ENCODE data around the gene KIZ. TPM values are rescaled to one million over a fixed set of nuclear protein-coding genes. Genes with fewer than 3 reads are reported as not detected.

KIZ gene
- total RNA-seq, 1 donor from 2014 or later: 25.0 TPM

- no peaks in the 10 kb centered on the region for H3K9me3 ChIP-seq
- intact Hi-C loops (cut with DNase I): no loop called here
- H3K4me1 ChIP-seq: peaks cover 51% of the 10 kb centered on the region
- TF ChIP-seq CTCF (IDR thresholded peaks at IDR 0.05): no peak
- no peak for TF ChIP-seq POLR2AphosphoS5 (IDR thresholded peaks at IDR 0.05; ENCODE audit: insufficient read depth in 1 of 2, low read depth in 1 of 2)
- TF ChIP-seq POLR2A (IDR thresholded peaks at IDR 0.05): no peak
- H3K4me3 ChIP-seq: no peak overlapping the region
- DNase-seq (ENCODE audit: extremely low spot score in 2 of 2): no peak
- no peaks in the 10 kb centered on the region for H3K36me3 ChIP-seq
- peak overlapping the region; percentile 87 for H3K27ac ChIP-seq
- H3K27me3 ChIP-seq: no peaks in the 10 kb centered on the region
Measured at GRCh38 chr20:21184819-21185218, 58.9 kb downstream of the KIZ start.

DNA sequence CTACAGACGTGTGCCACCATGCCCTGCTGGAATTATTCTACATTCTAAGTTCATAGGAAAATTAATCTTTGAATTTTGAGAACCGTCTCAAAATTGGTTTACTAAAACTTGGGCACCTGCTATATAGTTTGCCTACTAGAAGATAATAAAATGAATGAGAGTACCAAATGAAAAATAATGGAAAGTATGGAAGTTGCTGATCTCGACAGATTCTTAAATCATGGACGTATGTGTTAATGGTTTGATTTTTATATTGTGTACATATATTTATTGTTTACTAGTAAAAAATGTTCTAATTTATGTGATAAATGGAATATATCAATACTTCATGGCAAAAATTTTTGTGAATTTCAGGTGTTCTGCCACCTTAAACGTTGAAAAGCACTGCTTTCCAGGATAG, 60.0 kb downstream of the KIZ start:
- Histone ChIP-seq H3K27me3 (no peaks in the 10 kb centered on the region), H3K4me1 (peaks cover 44% of the 10 kb centered on the region), H3K27ac (peak overlapping the region; percentile 87), H3K4me3 (no peak overlapping the region), H3K36me3 (no peaks in the 10 kb centered on the region), H3K9me3 (no peaks in the 10 kb centered on the region)
- no peak for TF ChIP-seq POLR2A (IDR thresholded peaks at IDR 0.05)
- TF ChIP-seq POLR2AphosphoS5 (IDR thresholded peaks at IDR 0.05; ENCODE audit: insufficient read depth in 1 of 2, low read depth in 1 of 2): no peak
- TF ChIP-seq CTCF (IDR thresholded peaks at IDR 0.05): no peak
- DNase-seq (ENCODE audit: extremely low spot score in 2 of 2): no peak
- intact Hi-C loops (cut with DNase I): no loop called here

DNA sequence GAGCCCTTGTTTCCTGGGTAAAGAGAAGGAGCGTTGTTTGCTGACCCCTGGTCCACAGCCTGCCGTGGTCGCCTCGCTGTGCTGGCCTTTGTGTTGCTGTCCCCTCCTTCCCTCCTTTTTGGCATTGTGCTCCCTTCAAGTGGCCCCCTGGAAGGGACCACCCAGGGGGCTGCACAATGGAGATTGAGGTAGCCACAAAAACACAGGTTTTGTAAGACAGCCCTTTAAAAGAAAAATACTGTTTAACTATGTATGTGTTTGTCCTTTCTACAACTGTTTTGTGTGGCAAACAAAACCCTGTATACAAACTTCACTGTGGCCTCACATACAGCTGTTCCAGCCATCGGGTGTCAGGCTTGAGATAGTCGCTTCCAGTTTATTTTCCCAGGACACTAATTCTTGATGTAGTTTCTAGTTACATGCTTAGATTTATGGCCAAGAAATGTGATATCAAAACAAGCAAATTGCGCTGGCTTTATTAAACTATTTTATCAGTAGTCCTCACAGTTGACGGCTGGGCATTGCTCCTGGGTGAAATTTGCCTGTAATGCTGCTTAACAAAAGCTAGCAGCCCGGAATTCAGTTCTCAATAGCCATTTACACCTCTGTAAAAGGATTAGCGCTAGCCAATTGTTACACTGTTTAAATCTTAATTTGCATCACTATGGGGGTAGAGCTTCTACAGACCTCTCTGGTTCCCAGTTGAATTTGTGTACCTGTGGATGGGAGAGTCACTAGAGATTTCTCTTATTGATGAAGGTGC, 64.1 kb downstream of the KIZ start:
- H3K27ac ChIP-seq: peak overlapping the region; percentile 33
- TF ChIP-seq CTCF (IDR thresholded peaks at IDR 0.05): no peak
- no peak for TF ChIP-seq POLR2A (IDR thresholded peaks at IDR 0.05)
- TF ChIP-seq POLR2AphosphoS5 (IDR thresholded peaks at IDR 0.05; ENCODE audit: insufficient read depth in 1 of 2, low read depth in 1 of 2): no peak
- no peaks in the 10 kb centered on the region for H3K36me3 ChIP-seq
- H3K4me1 ChIP-seq: peaks cover 19% of the 10 kb centered on the region
- no peak for DNase-seq (ENCODE audit: extremely low spot score in 2 of 2)
- intact Hi-C loops (cut with DNase I): no loop called here
- H3K27me3 ChIP-seq: no peaks in the 10 kb centered on the region
- no peak overlapping the region for H3K4me3 ChIP-seq
- H3K9me3 ChIP-seq: no peaks in the 10 kb centered on the region

GRCh38 chr20:21190869-21191268, 65.0 kb downstream of the KIZ start:
- H3K4me1 ChIP-seq: peaks cover 19% of the 10 kb centered on the region
- intact Hi-C loops (cut with DNase I): no loop called here
- H3K9me3 ChIP-seq: no peaks in the 10 kb centered on the region
- H3K27me3 ChIP-seq: no peaks in the 10 kb centered on the region
- no peak overlapping the region for H3K4me3 ChIP-seq
- peak overlapping the region; percentile 21 for H3K27ac ChIP-seq
- H3K36me3 ChIP-seq: no peaks in the 10 kb centered on the region
- no peak for DNase-seq (ENCODE audit: extremely low spot score in 2 of 2)
- TF ChIP-seq POLR2AphosphoS5 (IDR thresholded peaks at IDR 0.05; ENCODE audit: insufficient read depth in 1 of 2, low read depth in 1 of 2) (no peak), POLR2A (IDR thresholded peaks at IDR 0.05) (no peak), CTCF (IDR thresholded peaks at IDR 0.05) (no peak)

- intact Hi-C loops (cut with DNase I): no loop called here
- no peak for DNase-seq (ENCODE audit: extremely low spot score in 2 of 2)
- no peak for TF ChIP-seq POLR2AphosphoS5 (IDR thresholded peaks at IDR 0.05; ENCODE audit: insufficient read depth in 1 of 2, low read depth in 1 of 2)
- TF ChIP-seq POLR2A (IDR thresholded peaks at IDR 0.05): no peak
- no peak for TF ChIP-seq CTCF (IDR thresholded peaks at IDR 0.05)
- Histone ChIP-seq H3K36me3 (no peaks in the 10 kb centered on the region), H3K27ac (peak overlapping the region; percentile 56), H3K27me3 (no peaks in the 10 kb centered on the region), H3K4me3 (no peak overlapping the region), H3K4me1 (peaks cover 19% of the 10 kb centered on the region), H3K9me3 (no peaks in the 10 kb centered on the region)
Measured at GRCh38 chr20:21191839-21192238, 66.0 kb downstream of the KIZ start.
